ENCODE results near the gene CD59. TPM values are rescaled to one million over a fixed set of nuclear protein-coding genes. Genes with fewer than 3 reads are reported as not detected.

Gene CD59
- total RNA-seq, 2 donors from 2014 or later: 78.1 to 147 TPM

Other genes starting within 250 kb of the CD59 start
- not detected for gene C11orf91, start 35.6 kb downstream of the CD59 start, total RNA-seq
- 10 to 100 TPM; 13.4 to 14.0 TPM for gene FBXO3, start 38.1 kb upstream of the CD59 start, total RNA-seq
- gene LMO2, start 155.7 kb upstream of the CD59 start, total RNA-seq: not detected

Measured in activated T-helper 17 cell treated with anti-CD3 and anti-CD28 coated beads, Interleukin-2, amount 50 U/mL, for 72 hours (primary cell).